ENCODE measurements around the gene OR2W1.

Gene OR2W1

GRCh38 chr6:28996844-28997510 lies 48.0 kb downstream of the OR2W1 start:
- DNase-seq: no peak

- no peak for DNase-seq
Observed at GRCh38 chr6:28995093-28995650, 49.8 kb downstream of the OR2W1 start.

All from inflammatory macrophage (primary cell).